NB4 (cell line): ENCODE measurements around the gene RADIL.

Experiments
- DNase-seq: peaks from one replicate; pipeline ENCODE4 v3.0.0; 2010; ENCODE audit warnings: low read depth
- H3K4me3 ChIP-seq: one replicate; pipeline ENCODE4 v1.5.1; 2011; ENCODE audit warnings: mild to moderate bottlenecking, low read depth, low read length, moderate library complexity
- CTCF ChIP-seq: IDR thresholded peaks from one replicate; pipeline ENCODE4 v1.5.1; 2012; ENCODE audit warnings: low read depth, low read length
- MYC ChIP-seq: IDR thresholded peaks from 2 replicates; pipeline ENCODE4 v1.6.1; 2011; ENCODE audit warnings: low read depth, low read length
- POLR2A ChIP-seq: IDR thresholded peaks from 2 replicates; pipeline ENCODE4 v1.6.1; 2011; ENCODE audit warnings: mild to moderate bottlenecking; ENCODE audit not compliant: insufficient read length; ENCODE audit errors: extremely low read depth
- TF ChIP-seq, protein P1 (sequence below): IDR thresholded peaks from 2 replicates; pipeline ENCODE4 v1.6.1; 2011; ENCODE audit warnings: low read depth, low read length

The RADIL gene

DNA sequence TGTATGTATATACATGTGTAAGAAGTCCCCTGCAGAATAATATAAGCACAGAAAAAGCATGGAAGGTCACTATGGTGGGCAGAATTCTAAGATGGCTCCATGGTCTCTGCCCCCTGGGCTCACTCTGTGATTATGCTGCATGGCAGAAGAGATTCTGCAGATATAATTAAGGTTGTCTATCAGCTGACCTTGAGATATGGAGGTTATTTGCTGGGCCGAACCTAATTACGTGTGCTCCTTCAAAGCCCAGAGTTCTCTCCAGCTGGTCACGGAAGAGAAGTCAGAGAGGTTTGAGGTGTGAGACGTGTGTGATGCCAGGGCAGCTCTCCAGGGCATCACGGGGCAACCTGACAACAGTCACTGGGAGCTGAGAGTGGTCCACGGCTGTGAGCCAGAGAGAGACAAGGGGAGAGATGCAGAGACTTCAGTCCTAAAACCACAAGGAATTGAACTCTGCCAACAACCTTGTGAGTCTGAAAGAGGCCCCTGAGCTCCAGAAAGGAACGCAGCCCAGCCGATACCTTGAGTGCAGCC lies 33.2 kb downstream of the RADIL start:
- no peak overlapping the region for H3K4me3 ChIP-seq
- DNase-seq, result no peak
- TF ChIP-seq POLR2A (no peak), CTCF (no peak), MYC (no peak)
- TF ChIP-seq, protein P1, sequence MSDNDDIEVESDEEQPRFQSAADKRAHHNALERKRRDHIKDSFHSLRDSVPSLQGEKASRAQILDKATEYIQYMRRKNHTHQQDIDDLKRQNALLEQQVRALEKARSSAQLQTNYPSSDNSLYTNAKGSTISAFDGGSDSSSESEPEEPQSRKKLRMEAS, result no peak

GRCh38 chr7:4849390-4849789 lies 34.1 kb downstream of the RADIL start:
- DNase-seq, result peak; percentile 71
- no peak overlapping the region for H3K4me3 ChIP-seq
- TF ChIP-seq CTCF (peak; percentile 42), MYC (peak; percentile 36; the same call in 1 of the 2 replicates), POLR2A (no peak)
- TF ChIP-seq, protein P1, result peak; percentile 37

DNA sequence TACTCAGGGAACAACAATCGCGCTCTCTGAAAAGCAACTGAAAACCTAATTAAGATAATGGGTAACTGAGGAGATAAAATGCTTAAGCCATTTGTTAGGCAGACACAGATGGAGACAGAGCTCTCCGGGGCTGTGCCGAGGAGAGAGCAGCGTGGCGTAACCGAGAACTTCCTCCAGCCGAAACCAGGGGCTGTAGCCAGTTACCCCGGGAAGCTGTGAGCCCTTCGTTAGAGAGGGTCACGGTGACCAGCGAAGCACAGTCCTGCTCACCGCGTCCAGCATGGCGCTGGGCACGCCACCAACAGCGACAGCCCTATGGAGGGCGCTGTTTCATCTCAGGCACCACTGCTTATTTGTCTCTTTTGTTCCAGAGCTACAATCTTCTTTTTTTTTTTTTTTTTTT lies 37.8 kb downstream of the RADIL start:
- H3K4me3 ChIP-seq, result peak overlapping the region; percentile 48
- peak; percentile 73 for TF ChIP-seq CTCF
- TF ChIP-seq, protein P1, result peak; percentile 81
- no peak for TF ChIP-seq POLR2A
- no peak; the same call in 1 of the 2 replicates for TF ChIP-seq MYC
- peak; percentile 87 for DNase-seq

GRCh38 chr7:4842319-4843064 lies 41.0 kb downstream of the RADIL start:
- TF ChIP-seq, protein P1, result no peak
- TF ChIP-seq MYC, result no peak
- TF ChIP-seq POLR2A, result no peak
- no peak for TF ChIP-seq CTCF
- no peak for DNase-seq
- H3K4me3 ChIP-seq, result no peak overlapping the region

GRCh38 chr7:4841836-4842235 lies 41.7 kb downstream of the RADIL start:
- no peak for DNase-seq
- no peak overlapping the region for H3K4me3 ChIP-seq
- TF ChIP-seq MYC, result no peak
- TF ChIP-seq CTCF, result no peak
- TF ChIP-seq, protein P1, result no peak
- no peak for TF ChIP-seq POLR2A
